SK-N-SH (cell line): ENCODE measurements around the gene ADCY9. TPM values are rescaled to one million over a fixed set of nuclear protein-coding genes. Genes with fewer than 3 reads are reported as not detected.

ENCODE experiments used
- CTCF ChIA-PET: fragments of 300-600, 350-600 bp; formaldehyde crosslinking; extraction: SDS; loops from one replicate; lab custom pipeline; 2021; lab: Yijun Ruan, JAX
- POLR2A ChIA-PET: fragments of 350-600 bp; sonication (Branson Sonifier 250); formaldehyde crosslinking; extraction: SDS; loops from one replicate; lab custom pipeline; 2020; ENCODE audit warnings: antibody characterized with exemption, inconsistent platforms; lab: Yijun Ruan, JAX
- DNase-seq: peaks from one replicate; pipeline ENCODE4 v3.0.0; 2012
- H2AFZ ChIP-seq: fragments of 200-600 bp; sonication (generic); 2 replicates; pipeline ENCODE4 v1.8.1; 2016; ENCODE audit warnings: antibody characterized with exemption, mild to moderate bottlenecking, low read depth
- H3F3A ChIP-seq: fragments of 200-600 bp; sonication (generic); replicated peaks from 2 replicates; pipeline ENCODE3; 2016; ENCODE audit warnings: antibody characterized with exemption, mild to moderate bottlenecking; ENCODE audit not compliant: insufficient read depth
- H3K27ac ChIP-seq, 2 experiments: fragments of 200-500 bp in 1 of 2; fragments of 200-600 bp in 1 of 2; sonication (Bioruptor generic) in 1 of 2; sonication (generic), shearing (Covaris generic) in 1 of 2; 2 replicates each; pipeline versions ENCODE4 v1.5.1 to v1.6.1; 2014 to 2016; ENCODE audit warnings: low read depth in 2 of 2, inconsistent platforms in 1 of 2, low read length in 1 of 2, mild to moderate bottlenecking in 1 of 2, mixed read lengths in 1 of 2
- H3K27me3 ChIP-seq: fragments of 200-600 bp; sonication (generic), shearing (Covaris generic); 2 replicates; pipeline ENCODE4 v1.6.1; 2016; ENCODE audit warnings: mixed run types; ENCODE audit not compliant: insufficient read depth
- H3K36me3 ChIP-seq, 2 experiments: fragments of 200-500 bp in 1 of 2; fragments of 200-600 bp in 1 of 2; sonication (Bioruptor generic) in 1 of 2; sonication (generic) in 1 of 2; replicated peaks in 1 of 2; 2 replicates each; pipeline versions ENCODE3 to v1.5.1; 2014 to 2016; ENCODE audit warnings: low read length in 1 of 2, mild to moderate bottlenecking in 1 of 2; ENCODE audit not compliant: insufficient read depth in 2 of 2, control insufficient read depth in 1 of 2
- H3K4me1 ChIP-seq, 2 experiments: fragments of 200-500 bp in 1 of 2; fragments of 200-600 bp in 1 of 2; sonication (Bioruptor generic) in 1 of 2; sonication (generic), shearing (Covaris generic) in 1 of 2; 2 replicates each; pipeline versions ENCODE4 v1.5.1 to v1.6.1; 2014 to 2016; ENCODE audit warnings: low read depth in 1 of 2, low read length in 1 of 2, mixed run types in 1 of 2; ENCODE audit not compliant: insufficient read depth in 2 of 2, control insufficient read depth in 1 of 2
- H3K4me2 ChIP-seq: fragments of 200-600 bp; sonication (generic), shearing (Covaris generic); 2 replicates; pipeline ENCODE4 v1.6.1; 2017; ENCODE audit warnings: mixed run types
- H3K4me3 ChIP-seq, 2 experiments: fragments of 200-500 bp in 1 of 2; fragments of 200-600 bp in 1 of 2; sonication (Bioruptor generic) in 1 of 2; sonication (generic), shearing (Covaris generic) in 1 of 2; 2 replicates each; pipeline versions ENCODE4 v1.5.1 to v1.8.1; 2014 to 2016; ENCODE audit warnings: low read depth in 2 of 2, inconsistent platforms in 1 of 2, low read length in 1 of 2, mild to moderate bottlenecking in 1 of 2, mixed read lengths in 1 of 2, moderate library complexity in 1 of 2
- H3K79me2 ChIP-seq: fragments of 200-600 bp; sonication (generic); 2 replicates; pipeline ENCODE4 v1.8.1; 2017; ENCODE audit warnings: mild to moderate bottlenecking; ENCODE audit not compliant: insufficient read depth
- H3K9ac ChIP-seq: fragments of 200-600 bp; sonication (generic); 2 replicates; pipeline ENCODE4 v1.6.1; 2017; ENCODE audit warnings: mixed run types
- H3K9me2 ChIP-seq: fragments of 200-600 bp; sonication (generic); 2 replicates; pipeline ENCODE4 v1.6.1; 2017; ENCODE audit warnings: mixed run types
- H3K9me3 ChIP-seq: fragments of 200-600 bp; sonication (generic); 2 replicates; pipeline ENCODE4 v1.6.1; 2017; ENCODE audit warnings: mixed run types, mild to moderate bottlenecking, moderate library complexity
- H4K20me1 ChIP-seq: fragments of 200-600 bp; sonication (generic); 2 replicates; pipeline ENCODE4 v1.6.1; 2017; ENCODE audit warnings: mild to moderate bottlenecking, mixed run types; ENCODE audit not compliant: insufficient read depth
- CTCF ChIP-seq: fragments of 200-600 bp; sonication (generic); IDR thresholded peaks from 2 replicates; pipeline ENCODE4 v1.6.1; 2017; ENCODE audit warnings: antibody characterized with exemption, mild to moderate bottlenecking, moderate library complexity
- EZH2phosphoT487 ChIP-seq: fragments of 200-600 bp; sonication (generic); IDR thresholded peaks from 2 replicates; pipeline ENCODE4 v1.6.1; 2017; ENCODE audit warnings: low read depth, mixed run types, mild to moderate bottlenecking, antibody characterized with exemption, moderate library complexity, borderline replicate concordance
- FOXM1 ChIP-seq: IDR thresholded peaks from 2 replicates; pipeline ENCODE4 v1.4.0; 2012; ENCODE audit warnings: low read depth, mild to moderate bottlenecking
- GABPA ChIP-seq: IDR thresholded peaks from 2 replicates; pipeline ENCODE4 v1.4.0; 2012; ENCODE audit warnings: low read depth, mild to moderate bottlenecking
- IRF3 ChIP-seq: fragments of 150-350 bp; IDR thresholded peaks from 2 replicates; pipeline ENCODE4 v1.6.1; 2016; ENCODE audit warnings: mild to moderate bottlenecking, low read depth, low read length
- MAX ChIP-seq: IDR thresholded peaks from 2 replicates; pipeline ENCODE4 v1.4.0; 2012; ENCODE audit warnings: low read depth
- NFIC ChIP-seq: IDR thresholded peaks from 2 replicates; pipeline ENCODE4 v1.4.0; 2012; ENCODE audit warnings: borderline replicate concordance
- POLR2AphosphoS5 ChIP-seq: IDR thresholded peaks from 2 replicates; pipeline ENCODE4 v1.6.1; 2012; ENCODE audit warnings: low read depth, low read length
- RCOR1 ChIP-seq: fragments of 150-350 bp; IDR thresholded peaks from 2 replicates; pipeline ENCODE4 v1.6.1; 2017; ENCODE audit warnings: antibody characterized with exemption, low read length
- REST ChIP-seq: IDR thresholded peaks from 2 replicates; pipeline ENCODE4 v1.6.1; 2012; ENCODE audit warnings: mild to moderate bottlenecking, low read depth, low read length, moderate library complexity
- RFX5 ChIP-seq: IDR thresholded peaks from 2 replicates; pipeline ENCODE4 v1.6.1; 2012; ENCODE audit warnings: mild to moderate bottlenecking, improper control_type of control experiment, low read length
- TEAD4 ChIP-seq: IDR thresholded peaks from 2 replicates; pipeline ENCODE4 v1.4.0; 2012; ENCODE audit warnings: mild to moderate bottlenecking, borderline replicate concordance; ENCODE audit not compliant: insufficient read depth
- USF2 ChIP-seq: fragments of 150-350 bp; IDR thresholded peaks from 2 replicates; pipeline ENCODE4 v1.6.1; 2017; ENCODE audit warnings: antibody characterized with exemption, low read length, low read depth, borderline replicate concordance
- WGBS: methylation state at CpG from one replicate; pipeline ENCODE4 v1.1.6; 2017; ENCODE audit warnings: low lambda C conversion rate; 5-methylcytosine and 5-hydroxymethylcytosine counted together
- polyA plus RNA-seq, 3 experiments: library from polyadenylated mRNA; depleted of rRNA; stranded (reverse); fragments of >200 nt; gene quantifications; 2 replicates each; pipeline ENCODE4 v1.2.3, GENCODE V29; 2012

Gene ADCY9
- polyA plus RNA-seq, 1 of the 3 experiments (the other 2 are of a cell fraction) = 5.2 TPM

- Histone ChIP-seq H3K9ac (no peak overlapping the region), H3K79me2 (no peaks in the 10 kb centered on the region), H3K9me3 (no peaks in the 10 kb centered on the region), H3K4me3 (no peak overlapping the region), H3K27me3 (no peaks in the 10 kb centered on the region), H3K4me1 (peaks cover 0 to under 1% of the 10 kb centered on the region in 2 experiments; a peak in 2 of 4 replicates), H4K20me1 (no peaks in the 10 kb centered on the region), H2AFZ (no peak overlapping the region), H3K4me2 (no peak overlapping the region), H3K9me2 (no peaks in the 10 kb centered on the region), H3K36me3 (no peaks in the 10 kb centered on the region), H3K27ac (no peak overlapping the region), H3F3A (no peaks in the 10 kb centered on the region)
- no peak for DNase-seq
- ChIA-PET POLR2A (no interaction called here), CTCF (interaction anchor here (2.4 to 2.6 kb wide), 2 partner anchors 16 to 28 kb away, joined by 8 to 13 read pairs; no protein-coding TSS in a partner anchor)
- TF ChIP-seq TEAD4 (no peak), IRF3 (no peak), REST (no peak), MAX (no peak), FOXM1 (no peak), CTCF (no peak), RCOR1 (no peak), NFIC (no peak), RFX5 (no peak), GABPA (no peak), USF2 (no peak), EZH2phosphoT487 (no peak), POLR2AphosphoS5 (no peak)
- 96% methylated on average over 24 of the region's 24 CpGs for WGBS
Observed at GRCh38 chr16:3966681-3967080, 149.6 kb downstream of the ADCY9 start.
